Tibial nerve (tissue), 4 donors: ENCODE results near the gene PRKAB2.

Experiments
- EP300 ChIP-seq, 2 donors: sonication (generic); formaldehyde crosslinking; IDR thresholded peaks; one replicate each; pipeline ENCODE4 v1.6.1; 2017; ENCODE audit warnings: antibody characterized with exemption in 2 of 2, mild to moderate bottlenecking in 1 of 2
- POLR2A ChIP-seq, 2 donors: fragments of 450-650 bp; IDR thresholded peaks; one replicate each; pipeline ENCODE4 v1.6.1; 2017; ENCODE audit warnings: antibody characterized with exemption in 2 of 2, mild to moderate bottlenecking in 2 of 2, moderate library complexity in 2 of 2
- TF ChIP-seq, protein P1 (sequence below), 5 experiments: fragments of 200-600 bp in 3 of 5; fragments of 450-650 bp in 2 of 5; sonication (generic) in 3 of 5; IDR thresholded peaks; one replicate each; pipeline ENCODE4 v1.5.1; 2016 to 2019; ENCODE audit warnings: antibody characterized with exemption in 5 of 5, mild to moderate bottlenecking in 3 of 5, moderate library complexity in 2 of 5

DNA sequence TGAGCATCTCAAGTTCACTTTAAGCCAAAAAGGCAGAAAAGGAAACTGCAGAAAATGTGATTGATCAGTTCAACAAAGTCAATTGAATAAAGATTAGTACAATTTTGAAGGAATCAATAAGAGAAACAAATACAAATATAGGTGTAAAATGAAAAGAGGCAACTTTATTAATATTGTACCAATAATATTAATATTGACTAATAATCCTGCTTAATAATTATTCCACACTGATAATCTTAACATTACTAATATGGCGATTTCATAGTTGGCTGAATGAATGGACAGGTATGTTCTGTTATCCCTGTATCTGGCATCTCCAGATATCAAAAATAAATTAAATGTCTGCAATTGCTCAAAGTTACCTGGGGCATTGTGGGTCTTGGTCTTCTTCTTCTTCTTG, 61.8 kb downstream of the PRKAB2 start:
- TF ChIP-seq POLR2A (IDR thresholded peaks at IDR 0.05) (no peak), EP300 (IDR thresholded peaks at IDR 0.05) (no peak)
- TF ChIP-seq, protein P1, sequence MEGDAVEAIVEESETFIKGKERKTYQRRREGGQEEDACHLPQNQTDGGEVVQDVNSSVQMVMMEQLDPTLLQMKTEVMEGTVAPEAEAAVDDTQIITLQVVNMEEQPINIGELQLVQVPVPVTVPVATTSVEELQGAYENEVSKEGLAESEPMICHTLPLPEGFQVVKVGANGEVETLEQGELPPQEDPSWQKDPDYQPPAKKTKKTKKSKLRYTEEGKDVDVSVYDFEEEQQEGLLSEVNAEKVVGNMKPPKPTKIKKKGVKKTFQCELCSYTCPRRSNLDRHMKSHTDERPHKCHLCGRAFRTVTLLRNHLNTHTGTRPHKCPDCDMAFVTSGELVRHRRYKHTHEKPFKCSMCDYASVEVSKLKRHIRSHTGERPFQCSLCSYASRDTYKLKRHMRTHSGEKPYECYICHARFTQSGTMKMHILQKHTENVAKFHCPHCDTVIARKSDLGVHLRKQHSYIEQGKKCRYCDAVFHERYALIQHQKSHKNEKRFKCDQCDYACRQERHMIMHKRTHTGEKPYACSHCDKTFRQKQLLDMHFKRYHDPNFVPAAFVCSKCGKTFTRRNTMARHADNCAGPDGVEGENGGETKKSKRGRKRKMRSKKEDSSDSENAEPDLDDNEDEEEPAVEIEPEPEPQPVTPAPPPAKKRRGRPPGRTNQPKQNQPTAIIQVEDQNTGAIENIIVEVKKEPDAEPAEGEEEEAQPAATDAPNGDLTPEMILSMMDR (IDR thresholded peaks at IDR 0.05): no peak
